NCI-H2107 treated with DMSO at 0.1 percent for 48 hours (cell line): ENCODE data around the gene DPH1.
A peak's percentile ranks its signal among the peaks of the same experiment; 100 is the strongest.
"Not testable (repeated sequence)": the region's sequence is repeated elsewhere in the genome, so short reads cannot be mapped to it uniquely, and the experiment has no call there.

ENCODE experiments used
- DNase-seq: peaks from one replicate; lab custom pipeline; 2025; ENCODE audit not compliant: unreplicated experiment; lab: John Stamatoyannopoulos, UW

DPH1 gene

GRCh38 chr17:2029911-2030778, at the start of gene DPH1:
Gene DPH1, plus strand, starts transcription at chr17:2030153. Its CDS starts 17 bp downstream, at chr17:2030170.
- DNase-seq = peak; percentile 53

GRCh38 chr17:1980665-1981250, 49.2 kb upstream of the DPH1 start:
- DNase-seq = no peak

GRCh38 chr17:1982793-1983366, 47.1 kb upstream of the DPH1 start:
- not testable (repeated sequence) for DNase-seq

- no peak for DNase-seq
Measured at GRCh38 chr17:1985093-1985492, 44.9 kb upstream of the DPH1 start.

- DNase-seq = no peak
Measured at GRCh38 chr17:1985686-1986085, 44.3 kb upstream of the DPH1 start.

- DNase-seq = no peak
Measured at GRCh38 chr17:1986783-1987451, 43.0 kb upstream of the DPH1 start.

GRCh38 chr17:1989135-1989534, 40.8 kb upstream of the DPH1 start:
- DNase-seq = no peak

GRCh38 chr17:1992541-1992940, 37.4 kb upstream of the DPH1 start:
- no peak for DNase-seq

- no peak for DNase-seq
Measured at GRCh38 chr17:1994707-1995106, 35.2 kb upstream of the DPH1 start.

GRCh38 chr17:1995321-1995892, 34.5 kb upstream of the DPH1 start:
- DNase-seq = no peak

- no peak for DNase-seq
Measured at GRCh38 chr17:1995907-1996799, 33.8 kb upstream of the DPH1 start.

- no peak for DNase-seq
Measured at GRCh38 chr17:1996800-1997288, 33.1 kb upstream of the DPH1 start.

- DNase-seq = no peak
Measured at GRCh38 chr17:1997289-1997926, 32.5 kb upstream of the DPH1 start.

GRCh38 chr17:1997927-1998742, 31.8 kb upstream of the DPH1 start:
- DNase-seq = no peak

- DNase-seq = no peak
Measured at GRCh38 chr17:1999557-2000251, 30.2 kb upstream of the DPH1 start.

GRCh38 chr17:2002767-2003329, 27.1 kb upstream of the DPH1 start:
- DNase-seq = no peak

- DNase-seq = no peak
Measured at GRCh38 chr17:2003525-2003924, 26.4 kb upstream of the DPH1 start.

GRCh38 chr17:2004435-2004952, 25.5 kb upstream of the DPH1 start:
- no peak for DNase-seq
